Activated T-helper 1 cell treated with anti-CD3 and anti-CD28 coated beads, Interleukin-12 subunit alpha, Interleukin-12 subunit beta, Interleukin-2, Interleukin-4 antibody, amounts not matched to agents 30 ng/mL and 10 ng/mL and 1 ng/mL, durations not matched to agents 14 hours and 24 hours and 36 hours (primary cell): ENCODE measurements around the gene PACSIN2. TPM values are rescaled to one million over a fixed set of nuclear protein-coding genes. Genes with fewer than 3 reads are reported as not detected.

Experiments used
- DNase-seq: peaks from one replicate; pipeline ENCODE4 v3.0.0; 2021; ENCODE audit warnings: low spot score
- H3K27ac Mint-ChIP-seq: one replicate; pipeline ENCODE4 v1.8.0; 2021; ENCODE audit warnings: mild to moderate bottlenecking, mixed read lengths
- H3K27me3 Mint-ChIP-seq: one replicate; pipeline ENCODE4 v1.8.0; 2022; ENCODE audit warnings: mild to moderate bottlenecking, moderate library complexity, mixed read lengths; ENCODE audit not compliant: insufficient read depth
- H3K36me3 Mint-ChIP-seq: one replicate; pipeline ENCODE4 v1.8.0; 2021; ENCODE audit warnings: low read depth, mixed read lengths
- H3K4me1 Mint-ChIP-seq: one replicate; pipeline ENCODE4 v1.8.0; 2021; ENCODE audit warnings: low read depth, mixed read lengths
- H3K4me3 Mint-ChIP-seq: one replicate; pipeline ENCODE4 v1.8.0; 2021; ENCODE audit warnings: mild to moderate bottlenecking, moderate library complexity, mixed read lengths
- H3K9me3 Mint-ChIP-seq: one replicate; pipeline ENCODE4 v1.8.0; 2021; ENCODE audit warnings: mixed read lengths
- intact Hi-C: fragments of 100-400 bp; cut with micrococcal nuclease; formaldehyde crosslinking; loops from one replicate; pipeline ENCODE4 v1.15.1; 2024
- total RNA-seq: library from RNA; stranded (reverse); gene quantifications from 2 replicates; pipeline ENCODE4 v1.2.3, GENCODE V29; 2022

PACSIN2 gene
- total RNA-seq, 1 donor from 2014 or later = 30.5 TPM

- H3K27ac Mint-ChIP-seq = no peak overlapping the region
- intact Hi-C loops = no loop called here
- DNase-seq = no peak
- no peaks in the 10 kb centered on the region for H3K36me3 Mint-ChIP-seq
- no peaks in the 10 kb centered on the region for H3K4me1 Mint-ChIP-seq
- no peaks in the 10 kb centered on the region for H3K9me3 Mint-ChIP-seq
- no peak overlapping the region for H3K4me3 Mint-ChIP-seq
- H3K27me3 Mint-ChIP-seq = no peaks in the 10 kb centered on the region
Measured at GRCh38 chr22:42915980-42916765, 98.8 kb downstream of the PACSIN2 start.

- Mint-ChIP-seq H3K27ac (peak overlapping the region; percentile 29), H3K36me3 (no peaks in the 10 kb centered on the region), H3K4me3 (no peak overlapping the region), H3K9me3 (no peaks in the 10 kb centered on the region), H3K27me3 (no peaks in the 10 kb centered on the region), H3K4me1 (no peaks in the 10 kb centered on the region)
- no peak for DNase-seq
- intact Hi-C loops = no loop called here
Measured at GRCh38 chr22:42914511-42915076, 100.4 kb downstream of the PACSIN2 start.

GRCh38 chr22:42913874-42914510 is 101.0 kb downstream of the PACSIN2 start:
- Mint-ChIP-seq H3K4me3 (no peak overlapping the region), H3K27me3 (no peaks in the 10 kb centered on the region), H3K36me3 (no peaks in the 10 kb centered on the region), H3K9me3 (no peaks in the 10 kb centered on the region), H3K4me1 (no peaks in the 10 kb centered on the region), H3K27ac (no peak overlapping the region)
- DNase-seq = no peak
- intact Hi-C loops = no loop called here

GRCh38 chr22:42912059-42912458 is 102.9 kb downstream of the PACSIN2 start:
- H3K9me3 Mint-ChIP-seq = no peaks in the 10 kb centered on the region
- H3K27me3 Mint-ChIP-seq = no peaks in the 10 kb centered on the region
- no peaks in the 10 kb centered on the region for H3K36me3 Mint-ChIP-seq
- no peaks in the 10 kb centered on the region for H3K4me1 Mint-ChIP-seq
- DNase-seq = no peak
- no peak overlapping the region for H3K4me3 Mint-ChIP-seq
- no peak overlapping the region for H3K27ac Mint-ChIP-seq
- intact Hi-C loops = no loop called here

GRCh38 chr22:42910221-42910942 is 104.6 kb downstream of the PACSIN2 start:
- Mint-ChIP-seq H3K36me3 (no peaks in the 10 kb centered on the region), H3K27me3 (no peaks in the 10 kb centered on the region), H3K4me3 (no peak overlapping the region), H3K27ac (no peak overlapping the region), H3K9me3 (no peaks in the 10 kb centered on the region), H3K4me1 (no peaks in the 10 kb centered on the region)
- intact Hi-C loops = no loop called here
- DNase-seq = no peak

GRCh38 chr22:42909363-42910058 is 105.4 kb downstream of the PACSIN2 start:
- no peaks in the 10 kb centered on the region for H3K4me1 Mint-ChIP-seq
- H3K9me3 Mint-ChIP-seq = no peaks in the 10 kb centered on the region
- H3K36me3 Mint-ChIP-seq = no peaks in the 10 kb centered on the region
- no peak overlapping the region for H3K27ac Mint-ChIP-seq
- DNase-seq = no peak
- intact Hi-C loops = no loop called here
- H3K4me3 Mint-ChIP-seq = no peak overlapping the region
- no peaks in the 10 kb centered on the region for H3K27me3 Mint-ChIP-seq

- Mint-ChIP-seq H3K27ac (no peak overlapping the region), H3K4me3 (no peak overlapping the region), H3K4me1 (no peaks in the 10 kb centered on the region), H3K36me3 (no peaks in the 10 kb centered on the region), H3K27me3 (no peaks in the 10 kb centered on the region), H3K9me3 (no peaks in the 10 kb centered on the region)
- intact Hi-C loops = no loop called here
- DNase-seq = no peak
Measured at GRCh38 chr22:42908374-42908746, 106.6 kb downstream of the PACSIN2 start.

- Mint-ChIP-seq H3K9me3 (no peaks in the 10 kb centered on the region), H3K27me3 (no peaks in the 10 kb centered on the region), H3K4me1 (no peaks in the 10 kb centered on the region), H3K4me3 (no peak overlapping the region), H3K27ac (no peak overlapping the region), H3K36me3 (no peaks in the 10 kb centered on the region)
- intact Hi-C loops = no loop called here
- no peak for DNase-seq
Measured at GRCh38 chr22:42907404-42908373, 107.3 kb downstream of the PACSIN2 start.

- Mint-ChIP-seq H3K36me3 (no peaks in the 10 kb centered on the region), H3K4me3 (no peak overlapping the region), H3K27me3 (no peaks in the 10 kb centered on the region), H3K4me1 (no peaks in the 10 kb centered on the region), H3K27ac (no peak overlapping the region), H3K9me3 (no peaks in the 10 kb centered on the region)
- intact Hi-C loops = no loop called here
- no peak for DNase-seq
Measured at GRCh38 chr22:42906605-42907348, 108.2 kb downstream of the PACSIN2 start.

- no peaks in the 10 kb centered on the region for H3K4me1 Mint-ChIP-seq
- intact Hi-C loops = no loop called here
- no peak overlapping the region for H3K27ac Mint-ChIP-seq
- no peaks in the 10 kb centered on the region for H3K36me3 Mint-ChIP-seq
- H3K9me3 Mint-ChIP-seq = no peaks in the 10 kb centered on the region
- H3K4me3 Mint-ChIP-seq = no peak overlapping the region
- H3K27me3 Mint-ChIP-seq = no peaks in the 10 kb centered on the region
- DNase-seq = no peak
Measured at GRCh38 chr22:42905702-42906183, 109.2 kb downstream of the PACSIN2 start.

- H3K27me3 Mint-ChIP-seq = no peaks in the 10 kb centered on the region
- H3K36me3 Mint-ChIP-seq = no peaks in the 10 kb centered on the region
- no peaks in the 10 kb centered on the region for H3K9me3 Mint-ChIP-seq
- H3K27ac Mint-ChIP-seq = no peak overlapping the region
- H3K4me1 Mint-ChIP-seq = no peaks in the 10 kb centered on the region
- intact Hi-C loops = no loop called here
- H3K4me3 Mint-ChIP-seq = no peak overlapping the region
- DNase-seq = no peak
Measured at GRCh38 chr22:42905217-42905616, 109.7 kb downstream of the PACSIN2 start.
